ENCODE data around the gene MAML2.

DNA sequence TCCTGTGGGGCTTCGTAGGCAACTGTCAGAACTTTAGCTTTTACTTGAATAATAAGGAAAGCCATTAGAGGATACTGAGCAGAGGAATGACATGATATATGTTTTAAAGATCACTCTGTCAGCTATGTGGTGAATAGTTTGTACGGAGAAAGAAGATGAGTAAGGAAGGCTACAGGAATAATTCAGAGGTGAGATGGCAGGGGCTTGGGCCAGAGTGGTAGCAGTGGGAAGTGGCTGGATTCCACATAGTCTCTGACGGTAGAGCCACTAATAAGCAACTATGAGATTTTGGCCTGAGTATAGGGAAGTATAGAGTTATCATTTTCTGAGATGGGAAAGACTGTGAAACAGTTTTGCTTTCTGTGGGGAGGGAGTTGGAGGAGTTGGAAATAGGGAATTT, 325.1 kb downstream of the MAML2 start:
- no peak for TF ChIP-seq EZH2 (IDR thresholded peaks at IDR 0.05; ENCODE audit: borderline replicate concordance, low read depth, low read length, severe bottlenecking)
- TF ChIP-seq, protein P1, sequence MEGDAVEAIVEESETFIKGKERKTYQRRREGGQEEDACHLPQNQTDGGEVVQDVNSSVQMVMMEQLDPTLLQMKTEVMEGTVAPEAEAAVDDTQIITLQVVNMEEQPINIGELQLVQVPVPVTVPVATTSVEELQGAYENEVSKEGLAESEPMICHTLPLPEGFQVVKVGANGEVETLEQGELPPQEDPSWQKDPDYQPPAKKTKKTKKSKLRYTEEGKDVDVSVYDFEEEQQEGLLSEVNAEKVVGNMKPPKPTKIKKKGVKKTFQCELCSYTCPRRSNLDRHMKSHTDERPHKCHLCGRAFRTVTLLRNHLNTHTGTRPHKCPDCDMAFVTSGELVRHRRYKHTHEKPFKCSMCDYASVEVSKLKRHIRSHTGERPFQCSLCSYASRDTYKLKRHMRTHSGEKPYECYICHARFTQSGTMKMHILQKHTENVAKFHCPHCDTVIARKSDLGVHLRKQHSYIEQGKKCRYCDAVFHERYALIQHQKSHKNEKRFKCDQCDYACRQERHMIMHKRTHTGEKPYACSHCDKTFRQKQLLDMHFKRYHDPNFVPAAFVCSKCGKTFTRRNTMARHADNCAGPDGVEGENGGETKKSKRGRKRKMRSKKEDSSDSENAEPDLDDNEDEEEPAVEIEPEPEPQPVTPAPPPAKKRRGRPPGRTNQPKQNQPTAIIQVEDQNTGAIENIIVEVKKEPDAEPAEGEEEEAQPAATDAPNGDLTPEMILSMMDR (IDR thresholded peaks at IDR 0.05; ENCODE audit: borderline replicate concordance, extremely low read depth, low read length, poor library complexity, severe bottlenecking) = no peak

Measured in DND-41 (cell line).